HG02943 (cell line): ENCODE data around the gene MEIS1.
"Not testable (repeated sequence)": the region's sequence is repeated elsewhere in the genome, so short reads cannot be mapped to it uniquely, and the experiment has no call there.

Source experiments
- ATAC-seq: cut with Tn5 transposase; IDR thresholded peaks from one replicate; pipeline ENCODE4 v1.9.1; 2021; ENCODE audit warnings: mild to moderate bottlenecking, low read depth, moderate library complexity; ENCODE audit not compliant: unreplicated experiment

MEIS1 gene

GRCh38 chr2:66463206-66463755 lies 28.4 kb downstream of the MEIS1 start:
- ATAC-seq = no peak

GRCh38 chr2:66464930-66465637 lies 30.2 kb downstream of the MEIS1 start:
- no peak for ATAC-seq

- no peak for ATAC-seq
Measured at GRCh38 chr2:66466433-66466832, 31.5 kb downstream of the MEIS1 start.

GRCh38 chr2:66467718-66468117 lies 32.8 kb downstream of the MEIS1 start:
- no peak for ATAC-seq

- ATAC-seq = no peak
Measured at GRCh38 chr2:66469214-66469902, 34.4 kb downstream of the MEIS1 start.

- no peak for ATAC-seq
Measured at GRCh38 chr2:66470199-66470598, 35.3 kb downstream of the MEIS1 start.

GRCh38 chr2:66472225-66472843 lies 37.4 kb downstream of the MEIS1 start:
- no peak for ATAC-seq

GRCh38 chr2:66477135-66477842 lies 42.4 kb downstream of the MEIS1 start:
- ATAC-seq = no peak

GRCh38 chr2:66478299-66478698 lies 43.4 kb downstream of the MEIS1 start:
- ATAC-seq = no peak

- ATAC-seq = no peak
Measured at GRCh38 chr2:66478731-66479316, 43.9 kb downstream of the MEIS1 start.

GRCh38 chr2:66481100-66481549 lies 46.2 kb downstream of the MEIS1 start:
- no peak for ATAC-seq

- not testable (repeated sequence) for ATAC-seq
Measured at GRCh38 chr2:66485252-66485651, 50.3 kb downstream of the MEIS1 start.

- no peak for ATAC-seq
Measured at GRCh38 chr2:66488946-66489345, 54.0 kb downstream of the MEIS1 start.

- no peak for ATAC-seq
Measured at GRCh38 chr2:66489436-66489835, 54.5 kb downstream of the MEIS1 start.

- ATAC-seq = no peak
Measured at GRCh38 chr2:66490588-66491001, 55.7 kb downstream of the MEIS1 start.

GRCh38 chr2:66494708-66495107 lies 59.8 kb downstream of the MEIS1 start:
- ATAC-seq = no peak

GRCh38 chr2:66495788-66496640 lies 61.1 kb downstream of the MEIS1 start:
- no peak for ATAC-seq

- no peak for ATAC-seq
Measured at GRCh38 chr2:66496670-66497420, 61.9 kb downstream of the MEIS1 start.
